ENCODE data around the gene COL25A1.

COL25A1 gene

DNA sequence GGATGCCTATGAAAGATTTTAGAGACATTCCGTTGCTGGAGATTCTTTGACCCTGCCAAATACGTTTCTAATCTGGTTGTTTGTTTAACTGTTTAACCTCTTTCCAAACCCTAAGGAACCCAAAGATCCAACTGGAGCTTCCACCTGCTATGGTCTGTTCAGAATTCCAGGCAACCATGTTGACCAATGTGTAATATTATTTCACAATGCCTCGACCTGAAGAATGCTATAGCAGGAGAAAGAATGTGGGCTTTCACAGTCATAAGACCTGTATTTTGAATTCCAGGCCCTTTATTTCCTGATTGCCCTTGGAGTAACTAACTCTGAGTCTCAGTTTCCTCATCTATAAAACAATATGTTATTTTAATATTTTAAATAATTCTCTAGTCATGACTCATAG, 90.8 kb downstream of the COL25A1 start:
- no peak for DNase-seq

DNA sequence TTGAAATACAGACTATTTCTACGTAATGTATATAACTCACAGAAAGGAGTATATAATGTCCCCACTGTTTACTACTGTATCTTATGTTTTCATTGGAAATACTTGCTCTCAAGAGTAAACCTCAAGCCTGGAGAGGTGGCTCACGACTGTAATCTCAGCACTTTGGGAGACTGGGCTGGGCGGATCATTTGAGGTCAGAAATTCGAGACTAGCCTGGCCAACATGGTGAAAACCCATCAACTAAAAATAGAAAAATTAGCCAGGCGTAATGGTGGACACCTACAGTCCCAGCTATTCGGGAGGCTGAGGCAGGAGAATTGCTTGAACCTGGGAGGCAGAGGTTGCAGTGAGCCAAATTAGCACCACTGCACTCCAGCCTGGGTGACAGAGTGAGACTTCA, 92.8 kb downstream of the COL25A1 start:
- DNase-seq = no peak

DNA sequence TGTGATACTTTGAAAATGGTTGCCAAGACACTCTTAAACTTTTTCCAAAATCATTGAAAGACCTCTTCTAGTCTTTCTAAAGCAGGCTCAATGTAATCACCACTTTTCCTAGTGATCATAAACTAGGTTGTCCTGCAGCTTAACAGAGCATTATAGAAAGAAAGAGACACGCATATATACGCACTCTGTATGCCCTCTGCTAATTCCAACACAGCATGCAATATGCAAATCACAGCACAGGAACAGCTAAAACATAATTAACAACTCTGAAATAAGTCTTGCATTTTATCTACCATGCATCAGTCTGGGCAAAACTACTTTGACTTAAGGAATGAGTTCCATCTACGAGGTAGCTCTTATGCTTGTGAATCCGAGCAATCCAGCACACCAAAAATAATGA, 94.6 kb downstream of the COL25A1 start:
- DNase-seq = no peak

DNA sequence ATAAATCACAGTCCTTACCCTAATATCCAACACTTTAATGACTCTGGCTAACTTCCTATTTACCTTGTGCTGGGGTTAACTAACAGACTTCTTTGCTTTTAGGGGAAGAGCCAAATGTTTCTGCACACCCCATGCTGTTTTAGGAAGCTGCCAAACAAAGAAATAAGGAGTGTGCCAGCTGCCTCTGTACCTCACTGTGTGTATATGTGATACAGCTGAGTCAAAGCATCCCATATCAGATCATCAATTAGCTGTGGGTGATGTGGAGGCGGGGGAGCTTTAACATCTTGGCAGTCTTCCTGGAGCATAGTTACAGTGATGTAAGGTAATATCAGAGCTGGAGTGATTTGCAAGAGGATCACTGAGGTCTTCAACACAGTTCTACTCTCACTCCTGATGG, 95.4 kb downstream of the COL25A1 start:
- DNase-seq = no peak

DNA sequence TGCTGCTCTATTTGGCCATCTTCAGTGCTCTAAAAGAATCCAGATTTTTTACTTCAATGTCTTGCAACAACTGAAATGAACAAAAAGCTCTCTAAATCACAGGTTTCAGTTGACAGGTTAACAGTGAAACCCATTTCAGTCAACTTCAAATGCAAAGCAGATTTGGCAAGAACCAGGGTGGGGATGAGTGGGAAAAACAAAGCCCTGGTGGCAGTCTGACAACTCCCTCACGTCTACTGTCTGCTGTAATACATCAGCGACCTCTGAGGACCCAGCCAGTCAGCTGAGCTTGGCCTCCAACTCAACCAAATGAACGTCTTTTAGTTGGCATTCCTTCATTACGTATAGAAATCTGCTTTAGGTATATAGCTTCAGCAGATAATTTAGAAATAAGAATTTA, 95.8 kb downstream of the COL25A1 start:
- no peak for DNase-seq

DNA sequence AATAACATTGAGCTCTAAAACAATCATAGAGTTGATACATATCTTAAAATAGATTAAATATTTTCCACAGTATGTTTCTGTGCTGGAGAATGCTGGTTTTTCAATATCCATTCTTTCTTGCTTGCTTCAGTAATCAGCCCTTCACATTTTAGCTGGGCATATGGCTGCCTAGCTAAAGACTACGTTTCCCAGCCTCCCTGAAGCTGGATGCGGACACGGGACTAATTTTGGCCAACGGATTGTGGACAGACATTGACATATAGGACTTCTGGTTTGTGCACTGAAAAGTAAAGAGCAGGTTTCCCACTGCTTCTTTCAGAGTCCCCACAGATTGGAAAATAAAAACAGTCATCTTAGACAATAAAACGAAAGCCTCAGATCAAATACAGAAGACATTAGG, 97.3 kb downstream of the COL25A1 start:
- DNase-seq = no peak

DNA sequence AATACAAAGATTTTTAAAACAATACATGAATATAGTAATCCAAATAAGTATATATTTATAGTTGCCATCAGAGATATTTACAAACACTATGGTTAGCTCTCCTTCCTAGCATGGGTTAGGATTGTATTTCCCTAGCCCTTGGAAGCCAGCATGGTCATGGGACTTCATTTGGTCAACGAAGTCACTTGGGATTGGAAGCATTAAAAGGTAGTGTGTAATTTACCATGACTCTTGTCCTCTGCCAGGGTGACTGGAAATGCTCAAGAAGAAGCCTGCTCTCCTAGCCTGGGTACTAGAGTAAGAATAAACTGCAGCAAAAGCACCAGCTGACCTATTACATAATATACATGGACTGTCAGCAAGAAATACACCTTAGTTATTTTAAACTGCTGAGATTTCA, 102.9 kb downstream of the COL25A1 start:
- DNase-seq = no peak

DNA sequence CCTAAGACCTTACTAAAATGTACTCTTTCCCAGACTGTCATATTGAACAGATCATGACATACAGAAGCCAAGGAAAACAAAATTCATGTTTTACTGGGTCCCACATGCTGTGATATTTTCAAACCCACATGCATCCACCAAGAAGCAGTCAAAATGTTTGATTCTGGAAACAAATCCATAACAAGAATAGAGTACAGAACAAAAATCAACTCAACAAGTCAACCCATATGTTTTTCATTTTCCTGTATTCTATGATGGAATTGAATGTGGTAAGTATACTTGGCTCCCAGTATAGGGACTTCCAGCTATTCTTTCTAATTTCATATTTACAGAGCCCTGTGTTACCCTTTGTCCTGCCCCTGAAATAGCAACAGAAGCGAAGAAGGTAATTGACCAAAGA, 106.8 kb downstream of the COL25A1 start:
- no peak for DNase-seq

DNA sequence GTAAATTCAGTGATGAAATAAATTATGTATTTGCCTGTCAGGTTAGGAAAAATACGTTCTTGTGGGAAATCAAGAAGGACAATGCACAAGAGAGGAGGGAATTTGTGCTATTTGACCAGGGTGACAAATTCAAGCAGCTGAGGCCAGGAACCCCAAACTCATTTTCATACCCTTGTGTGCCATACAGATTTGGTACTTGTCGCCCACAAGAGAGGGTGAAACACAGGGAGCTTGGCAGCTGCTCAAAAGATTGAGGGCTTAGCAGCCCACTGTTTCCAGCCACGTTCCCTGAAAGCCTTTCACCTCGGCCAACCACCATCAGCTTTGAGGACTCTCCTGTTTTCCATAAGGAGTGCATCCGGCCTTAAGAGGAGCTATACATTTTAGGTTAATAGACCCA, 111.2 kb downstream of the COL25A1 start:
- DNase-seq = no peak

DNA sequence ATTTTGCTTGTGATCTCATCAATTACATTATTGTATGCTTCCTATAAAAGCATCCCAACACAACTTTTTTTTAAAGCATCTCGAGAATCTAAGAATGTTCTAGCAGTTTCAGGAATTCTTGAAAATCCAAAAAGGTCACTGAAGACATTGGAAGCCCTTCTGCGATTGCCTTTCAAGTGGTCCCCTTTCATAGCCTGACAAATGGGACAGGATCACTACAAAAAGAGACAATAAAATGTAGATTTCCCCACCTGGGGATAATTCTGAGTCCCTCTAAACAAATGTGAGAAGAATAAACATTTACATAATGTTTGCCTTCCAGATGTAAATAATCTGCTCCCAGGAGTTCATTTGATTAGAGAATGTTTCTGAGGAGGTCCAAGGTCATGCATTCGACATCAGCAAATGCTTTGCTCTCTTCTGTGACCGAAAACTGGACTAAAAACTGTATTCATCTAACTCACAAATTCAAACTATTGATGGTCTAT, 116.0 kb downstream of the COL25A1 start:
- no peak for DNase-seq

DNA sequence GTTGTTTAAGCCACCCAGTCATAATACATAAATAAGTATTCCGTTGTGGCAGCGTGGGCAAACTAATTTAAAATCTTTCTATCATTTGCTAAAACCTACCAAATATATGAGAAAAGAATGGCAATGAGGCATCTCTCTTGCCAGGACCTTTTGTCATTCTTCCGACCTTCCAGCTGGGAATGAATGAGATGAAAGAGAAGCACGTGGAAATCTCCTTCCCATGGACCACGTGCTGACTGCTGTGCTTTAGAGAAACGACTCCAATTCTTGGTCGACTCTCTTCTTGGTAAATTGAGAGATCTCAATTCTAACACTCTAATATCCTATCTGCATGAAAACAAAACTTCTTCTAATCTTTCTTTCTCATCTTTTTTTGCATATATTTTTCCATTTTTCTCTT, 116.5 kb downstream of the COL25A1 start:
- DNase-seq = no peak

DNA sequence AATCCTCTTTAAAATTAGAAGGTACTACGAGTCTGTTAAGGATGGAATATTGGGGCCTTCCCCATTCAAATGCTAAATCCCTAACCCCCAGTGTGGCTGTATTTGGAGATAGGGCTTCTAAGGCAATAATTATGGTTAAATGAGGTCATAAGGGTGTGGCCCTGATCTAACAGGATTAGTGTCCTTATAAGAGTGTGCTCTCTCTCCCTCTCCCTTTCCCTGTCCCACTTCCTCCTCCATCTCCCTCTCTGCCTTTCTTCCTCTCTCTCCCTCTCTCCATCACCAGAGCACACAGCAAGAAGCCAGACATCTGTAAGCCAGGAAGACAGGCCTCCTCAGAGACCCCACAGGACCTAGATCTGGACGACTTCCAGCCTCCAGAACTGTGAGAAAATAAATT, 116.9 kb downstream of the COL25A1 start:
- DNase-seq = no peak

DNA sequence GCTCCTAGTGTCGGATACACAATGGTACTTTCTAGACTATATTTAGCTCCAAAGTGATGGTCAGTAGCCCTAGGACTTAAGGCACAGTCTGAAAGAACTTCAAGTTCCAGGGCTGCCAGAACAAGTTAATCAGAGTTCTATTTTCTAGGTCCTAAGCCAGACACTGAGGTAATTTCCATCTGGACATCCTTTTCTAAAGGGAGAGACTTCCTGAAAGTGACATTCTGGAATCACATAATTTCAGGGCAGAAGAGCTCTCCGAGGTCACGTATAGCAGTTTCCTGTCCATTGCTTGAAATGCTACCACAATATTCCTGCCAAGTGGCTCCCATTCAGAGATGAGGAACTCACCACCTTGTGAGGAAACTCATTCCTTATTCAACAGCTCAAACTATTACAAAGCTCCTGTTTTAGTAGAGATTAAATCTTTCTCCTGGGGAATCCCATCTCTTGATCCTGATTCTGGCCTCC, 117.9 kb downstream of the COL25A1 start:
- no peak for DNase-seq

DNA sequence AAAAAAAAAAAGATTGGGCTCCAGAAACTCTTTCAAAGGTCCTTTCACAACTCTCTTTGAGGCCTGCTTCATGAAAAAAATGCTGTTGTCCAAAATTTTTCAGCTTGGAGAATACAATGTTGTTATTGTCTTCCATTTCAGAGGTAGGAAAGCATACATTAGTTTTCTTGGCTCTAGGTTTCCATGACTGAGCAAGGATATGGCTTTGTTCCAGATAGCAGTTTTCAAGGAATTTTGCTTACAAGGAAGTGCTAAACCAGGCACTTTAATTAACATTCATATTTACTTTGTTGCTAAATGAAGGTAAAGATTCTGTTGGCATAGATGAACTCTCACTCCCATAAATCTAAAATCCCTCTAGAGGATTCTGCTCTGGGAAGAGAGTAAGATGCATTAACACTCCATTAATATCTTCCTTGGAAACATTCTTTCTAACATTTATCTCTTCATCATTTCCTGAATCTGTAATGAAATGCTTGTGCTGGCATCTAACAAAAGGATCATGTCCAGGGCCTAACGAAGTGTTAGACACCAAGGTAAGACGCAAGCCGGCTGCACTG, 118.4 kb downstream of the COL25A1 start:
- no peak for DNase-seq

DNA sequence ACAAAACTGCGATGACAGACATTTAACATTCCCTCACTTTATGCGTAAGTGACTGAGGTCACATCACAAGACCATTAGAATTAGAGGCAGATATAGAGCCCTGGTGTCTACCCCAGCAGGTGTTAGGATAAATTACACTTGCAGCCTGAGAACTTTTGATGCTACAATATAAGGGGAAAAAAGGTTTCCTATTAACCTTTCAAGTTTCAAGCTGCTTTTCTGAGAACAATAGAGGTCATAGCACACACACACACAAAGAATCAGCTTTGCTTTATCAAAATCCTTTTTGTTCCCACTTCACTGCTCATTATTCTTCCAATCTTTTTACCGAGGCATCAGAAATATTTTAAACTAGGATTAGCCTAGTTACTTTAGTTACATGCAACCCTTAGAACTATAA, 119.8 kb downstream of the COL25A1 start:
- DNase-seq = no peak

DNA sequence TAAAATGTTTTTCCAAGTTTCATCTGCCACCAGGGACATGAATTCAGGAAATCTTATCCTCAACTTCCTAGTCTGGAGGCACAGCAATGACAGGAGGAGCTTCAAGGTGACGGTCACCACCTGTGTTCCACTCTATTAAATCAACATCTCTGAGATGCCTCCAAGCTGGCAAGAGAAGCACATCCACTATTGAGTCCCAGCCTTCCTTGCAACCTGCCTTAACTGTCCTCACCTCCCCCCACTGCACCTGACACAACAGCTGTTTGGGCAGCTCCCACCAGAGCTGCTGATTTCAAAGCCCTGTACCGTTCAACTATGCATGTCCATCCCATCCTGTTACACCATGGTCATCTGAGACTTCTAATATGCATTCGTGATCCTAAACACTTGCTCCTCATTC, 123.4 kb downstream of the COL25A1 start:
- no peak for DNase-seq

DNA sequence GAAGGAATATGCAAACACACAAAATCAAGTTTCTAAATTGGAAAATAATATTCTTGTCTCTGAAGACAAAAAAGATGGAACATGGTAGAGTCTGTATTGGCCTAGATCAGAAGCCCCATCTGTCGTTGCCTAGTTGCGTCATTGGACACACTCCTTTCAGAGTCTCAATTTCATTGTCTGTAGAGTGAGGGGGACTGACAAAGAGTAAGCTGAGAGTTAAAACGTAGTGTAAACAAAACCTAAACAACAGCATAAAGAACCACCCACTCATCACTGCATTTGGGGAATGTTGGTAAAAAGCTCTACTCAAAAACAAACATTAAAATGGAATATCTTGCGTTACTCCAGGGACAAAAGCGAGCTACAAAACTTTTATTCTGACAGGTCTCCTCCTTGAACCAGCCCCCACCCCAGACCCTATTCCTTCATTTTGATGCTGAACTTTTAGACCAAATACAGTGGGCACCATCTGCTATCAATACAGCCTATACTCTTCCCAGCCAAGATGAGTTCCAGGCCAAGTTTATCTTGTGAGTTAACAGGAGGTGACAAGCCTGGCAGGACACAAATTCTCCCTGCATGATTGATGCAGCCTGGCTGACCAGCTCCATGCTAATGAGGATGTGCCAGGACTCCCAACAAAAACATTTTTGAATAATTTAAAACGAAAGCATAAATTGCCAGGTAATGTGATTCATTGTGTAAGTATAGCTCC, 125.2 kb downstream of the COL25A1 start:
- no peak for DNase-seq

DNA sequence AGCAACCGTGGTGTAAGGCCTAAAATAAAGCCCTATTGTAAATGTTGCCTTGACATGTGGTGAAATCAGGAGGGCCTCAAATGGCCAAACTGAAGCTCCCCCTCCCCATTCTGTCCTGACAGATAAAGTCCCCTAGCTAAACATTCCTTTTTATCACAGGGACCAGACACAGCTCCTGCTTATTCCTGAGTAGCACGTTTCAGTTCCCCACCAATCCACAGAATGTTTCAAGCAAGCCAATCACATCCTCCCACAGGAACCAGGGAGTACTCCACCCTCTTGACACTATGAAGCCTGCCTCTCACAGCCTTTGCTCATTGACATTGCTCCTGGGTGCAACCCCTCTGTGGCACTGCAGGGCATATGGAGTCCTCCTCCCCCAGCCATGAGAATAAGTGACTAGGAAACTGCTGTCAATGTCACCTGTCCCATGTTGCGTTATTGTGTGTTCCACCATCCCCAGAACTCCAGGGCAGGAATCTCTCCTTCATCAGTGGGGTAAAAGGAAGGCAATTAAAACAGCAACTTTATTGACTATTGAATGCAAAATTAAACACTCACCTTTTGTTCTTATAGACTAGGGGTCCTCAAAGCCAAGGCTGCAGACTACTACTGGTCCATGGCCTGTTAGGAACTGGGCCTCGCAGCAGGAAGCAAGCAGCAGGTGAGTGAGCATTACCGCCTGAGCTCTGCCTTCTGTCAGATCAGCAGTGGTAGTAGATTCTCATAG, 128.1 kb downstream of the COL25A1 start:
- no peak for DNase-seq

DNA sequence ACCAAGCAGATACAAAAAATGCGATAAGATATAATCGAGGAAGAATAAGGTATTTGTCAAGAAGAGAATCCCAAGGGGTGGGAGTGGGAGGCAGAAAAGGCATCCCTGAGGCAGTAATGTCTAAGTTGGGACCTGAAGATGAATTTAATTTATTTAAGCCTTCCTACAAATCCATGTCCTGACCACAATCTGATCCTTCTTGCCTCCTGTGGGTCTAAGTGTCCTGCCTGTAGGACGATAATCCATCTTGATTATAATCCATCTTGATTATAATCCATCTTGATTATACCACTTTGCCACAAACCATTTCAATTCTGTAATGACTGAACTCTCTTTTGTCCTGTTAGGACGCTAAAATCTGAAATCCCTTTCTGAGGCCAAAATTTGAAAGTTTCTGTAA, 130.2 kb downstream of the COL25A1 start:
- no peak for DNase-seq

DNA sequence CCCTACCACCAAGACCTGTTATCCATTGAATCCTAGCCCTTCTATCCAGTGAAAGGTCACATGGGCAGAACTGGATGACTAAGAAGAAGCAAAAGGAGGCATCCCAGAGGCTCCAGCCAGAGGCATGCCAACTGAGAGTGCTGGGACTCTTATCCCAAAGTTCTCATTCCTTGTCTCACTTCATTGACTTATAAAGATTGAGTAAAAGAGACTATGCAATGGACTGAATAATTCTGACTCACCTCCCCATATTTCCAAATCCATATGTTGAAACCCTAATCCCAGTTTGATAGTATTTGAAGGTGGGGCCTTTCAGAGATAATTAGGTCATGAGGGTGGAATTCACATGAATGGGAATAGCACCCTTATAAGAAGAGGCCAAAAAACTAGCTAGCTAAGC, 131.4 kb downstream of the COL25A1 start:
- DNase-seq = no peak

DNA sequence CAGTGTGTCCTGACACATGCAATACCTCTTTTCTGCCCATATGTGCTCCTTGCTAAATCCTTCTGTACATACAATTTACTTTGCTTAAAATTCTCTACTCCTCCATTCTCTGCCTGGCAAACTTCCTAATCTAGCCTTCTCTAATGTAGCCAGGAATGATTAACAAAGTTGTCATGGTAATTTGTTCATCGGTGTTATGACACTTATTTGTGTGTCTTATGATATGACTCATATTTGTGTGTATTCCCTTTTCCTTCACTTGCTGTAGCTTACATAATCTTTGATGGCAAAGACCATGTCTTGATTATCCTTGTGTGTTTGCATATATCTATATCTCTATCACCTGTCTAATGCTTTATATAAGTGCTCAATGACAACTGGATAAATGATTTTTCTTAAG, 133.3 kb downstream of the COL25A1 start:
- DNase-seq = no peak

DNA sequence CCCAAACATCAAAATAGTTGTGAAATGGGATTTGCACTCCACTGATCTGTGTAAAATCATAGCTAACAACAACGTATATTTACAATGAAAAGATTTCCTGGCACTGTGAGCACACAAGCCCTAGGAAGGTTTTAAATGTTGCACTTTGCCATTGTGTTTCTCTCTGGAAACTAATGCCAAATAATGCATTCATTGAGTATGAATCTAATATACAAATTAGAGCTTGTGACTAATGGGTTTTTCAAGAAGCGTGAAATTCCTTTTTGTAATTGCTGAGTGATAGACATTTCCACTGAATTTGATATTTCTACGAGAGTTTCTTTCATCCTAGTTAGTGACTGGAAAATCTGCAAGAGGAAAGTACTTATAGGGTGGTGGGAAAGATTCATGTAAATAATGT, 135.9 kb downstream of the COL25A1 start:
- DNase-seq = no peak

DNA sequence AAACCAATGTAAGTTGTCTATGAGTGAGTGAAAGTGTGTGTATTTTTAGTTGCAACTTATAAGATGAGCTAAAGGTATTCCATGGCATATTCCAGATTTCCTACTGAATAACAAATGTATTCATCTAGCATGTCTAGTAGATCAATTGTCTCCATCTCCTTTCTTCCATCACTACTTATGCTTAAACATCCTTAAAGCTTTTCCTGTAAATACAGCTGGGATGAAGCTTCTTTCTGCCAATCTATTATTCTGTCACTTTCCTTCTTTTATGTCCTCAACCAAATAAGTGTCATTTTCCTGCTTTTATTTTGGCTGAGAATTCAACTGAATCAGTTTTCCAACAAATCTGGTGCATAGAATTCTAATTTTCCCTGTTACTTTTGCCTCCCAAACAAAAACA, 136.3 kb downstream of the COL25A1 start:
- no peak for DNase-seq

DNA sequence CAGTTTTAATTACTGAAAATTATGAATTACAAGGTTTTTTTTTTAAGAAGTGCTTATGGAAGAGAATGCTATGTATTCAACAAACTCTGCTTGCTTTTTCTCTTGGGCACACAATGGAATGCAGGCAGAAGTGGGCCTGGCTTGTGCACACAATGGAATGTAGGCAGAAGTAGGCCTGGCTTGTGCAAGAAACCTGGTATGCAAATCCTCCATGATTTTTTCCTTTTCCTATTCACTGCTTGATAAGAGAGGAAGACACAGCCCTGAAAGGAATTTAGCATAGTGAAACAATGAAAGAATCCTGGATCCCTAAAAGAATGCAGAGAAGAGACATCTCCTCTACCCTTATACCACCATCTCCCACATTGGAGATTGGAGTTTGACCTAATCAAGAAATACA, 138.4 kb downstream of the COL25A1 start:
- no peak for DNase-seq

Measured in NCI-H1436 treated with DMSO at 0.1 percent for 48 hours (cell line).